Lung microvascular endothelial cell (primary cell): ENCODE measurements around the gene PARVA. TPM values are rescaled to one million over a fixed set of nuclear protein-coding genes. Genes with fewer than 3 reads are reported as not detected.
"Not testable (repeated sequence)": the region's sequence is repeated elsewhere in the genome, so short reads cannot be mapped to it uniquely, and the experiment has no call there.

Source experiments
- DNase-seq, 2 donors: peaks; one replicate each; pipeline versions ENCODE4 v3.0.0 to v3.0.0-alpha.2; 2010; ENCODE audit warnings: low read depth in 2 of 2
- total RNA-seq: library from RNA; depleted of rRNA; stranded (reverse); fragments of >200 nt; gene quantifications from 2 replicates; pipeline ENCODE4 v1.2.1, GENCODE V29; 2014

PARVA gene
- total RNA-seq: 17.0 and 24.8 TPM in 2 replicates

- peak; percentile 79 to 80 for DNase-seq
These were observed at the start of gene PARVA for GRCh38 chr11:12377106-12377823. Gene PARVA, plus strand, starts transcription at chr11:12377571. Its CDS starts 77 bp downstream, at chr11:12377648.

DNA sequence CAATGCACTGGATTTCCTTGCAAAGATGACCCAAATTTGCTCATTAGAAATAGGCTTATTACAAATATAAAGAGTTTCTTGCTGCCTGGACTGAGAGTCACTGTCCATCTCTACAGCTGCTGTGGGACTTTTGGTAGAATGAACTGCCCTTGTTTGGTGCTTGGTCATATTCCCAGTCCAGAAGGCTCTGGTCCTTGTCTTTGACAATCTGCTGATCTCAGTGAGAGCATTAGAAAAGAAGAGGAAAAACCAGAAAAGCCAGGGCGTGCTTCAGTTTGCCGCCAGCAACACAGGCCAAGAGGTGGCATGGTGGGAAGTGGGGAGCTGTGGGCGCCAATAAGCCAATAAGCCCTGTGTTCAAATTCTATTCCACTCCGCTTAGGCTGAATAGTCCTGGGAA is 48.2 kb upstream of the PARVA start:
- DNase-seq: no peak

DNA sequence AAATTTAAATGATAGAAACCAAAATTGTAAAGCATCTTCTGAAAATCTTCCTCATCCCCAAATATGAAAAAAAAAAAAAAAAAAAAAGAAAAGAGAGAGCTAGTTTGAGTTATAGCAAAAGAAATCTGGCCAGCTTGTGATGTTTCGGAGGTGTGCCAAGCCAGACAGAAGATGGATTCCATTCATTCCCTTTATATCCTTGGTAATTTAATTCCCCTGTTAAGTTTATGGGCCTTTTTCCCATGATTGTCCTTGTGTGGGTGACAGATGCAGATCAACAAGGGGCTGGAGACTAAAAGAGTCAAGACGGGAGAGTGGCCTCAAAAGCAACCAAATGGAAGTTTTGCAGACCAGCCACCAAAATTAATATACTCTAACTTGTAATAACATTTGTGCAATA is 47.6 kb upstream of the PARVA start:
- no peak for DNase-seq

GRCh38 chr11:12330485-12331231 is 46.7 kb upstream of the PARVA start:
- DNase-seq: no peak

GRCh38 chr11:12331239-12331874 is 46.0 kb upstream of the PARVA start:
- peak; percentile 84 to 85 for DNase-seq

DNA sequence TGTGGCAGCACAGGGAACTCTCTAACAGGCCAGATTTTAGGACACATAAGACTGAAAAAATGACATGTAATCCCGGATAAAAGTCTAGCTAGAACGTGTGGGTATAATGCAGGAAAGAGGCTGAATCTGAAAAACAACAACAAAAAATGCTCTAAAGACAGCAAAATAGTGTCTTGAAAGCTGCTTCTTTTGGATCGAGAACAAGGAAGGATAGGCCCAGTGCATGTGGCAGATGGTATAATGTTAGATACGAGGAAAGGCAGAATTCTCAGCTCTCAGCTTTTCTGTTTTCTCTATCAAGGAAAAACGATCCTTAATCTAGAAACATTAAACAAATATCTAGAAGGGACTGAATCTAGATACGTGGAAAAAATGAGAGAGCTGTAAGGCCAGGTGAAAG is 33.8 kb upstream of the PARVA start:
- DNase-seq: no peak

DNA sequence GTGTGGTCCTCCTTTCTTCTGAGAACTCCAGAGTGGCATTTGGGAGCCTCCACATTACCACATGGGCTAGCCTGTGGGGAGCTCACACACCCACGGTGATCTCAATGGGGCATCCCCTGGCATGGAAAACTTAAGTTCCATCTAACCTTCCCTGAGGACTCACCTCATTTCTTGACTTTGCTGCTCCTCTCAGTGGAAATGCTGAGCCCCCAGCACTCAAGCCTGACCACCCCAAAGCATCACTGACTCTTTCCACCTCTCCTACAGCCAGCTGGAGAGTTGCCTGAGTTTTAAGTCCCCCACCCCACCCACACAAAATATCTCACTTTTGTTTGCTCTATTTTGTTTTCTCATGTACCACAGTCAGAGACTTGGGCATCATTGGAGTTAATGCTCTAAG is 23.8 kb upstream of the PARVA start:
- no peak for DNase-seq

- DNase-seq: no peak
These were observed 22.4 kb upstream of the PARVA start for GRCh38 chr11:12354750-12355545.

DNA sequence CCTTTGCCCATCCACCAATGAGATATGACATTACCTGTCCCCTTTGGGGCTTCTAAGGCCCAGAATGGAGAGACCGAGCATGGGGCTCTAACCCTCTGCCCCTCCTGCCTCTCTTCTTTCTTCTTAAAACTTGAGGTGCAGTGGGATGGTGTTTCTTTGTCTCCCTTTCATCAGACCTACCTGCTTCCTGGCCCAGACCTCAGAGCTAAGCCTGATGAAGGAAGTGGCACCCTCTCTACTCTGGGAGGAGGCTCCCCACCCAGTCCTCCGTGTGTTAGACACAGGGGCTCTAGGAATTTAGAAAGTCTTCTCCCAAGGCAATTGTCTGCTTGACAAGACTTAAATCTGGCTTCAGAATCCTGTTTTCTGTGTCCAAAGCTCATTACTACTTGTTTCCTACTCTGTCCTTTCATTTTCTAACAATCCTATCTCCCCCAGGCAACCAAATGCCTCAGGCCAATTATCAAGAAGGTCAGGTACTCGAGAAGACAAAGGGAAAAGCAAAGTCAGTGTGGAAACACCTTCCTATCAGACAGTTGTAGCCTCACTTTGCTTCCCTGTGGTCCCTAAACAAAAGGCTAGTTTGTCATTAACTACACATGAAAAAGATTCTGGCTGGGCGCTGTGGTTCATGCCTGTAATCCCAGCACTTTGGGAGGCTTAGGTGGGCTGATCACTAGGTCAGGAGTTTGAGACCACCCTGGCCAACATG is 20.3 kb upstream of the PARVA start:
- no peak for DNase-seq

- DNase-seq: not testable (repeated sequence)
These were observed 19.7 kb upstream of the PARVA start for GRCh38 chr11:12357697-12358096.

- DNase-seq: no peak
These were observed 18.8 kb upstream of the PARVA start for GRCh38 chr11:12358302-12359188.

GRCh38 chr11:12359761-12360160 is 17.6 kb upstream of the PARVA start:
- DNase-seq: peak in 1 of 2 donors; percentile 29

- DNase-seq: peak in 1 of 2 donors; percentile 6
These were observed 15.7 kb upstream of the PARVA start for GRCh38 chr11:12361682-12362081.

- no peak for DNase-seq
These were observed 14.5 kb upstream of the PARVA start for GRCh38 chr11:12362857-12363256.

DNA sequence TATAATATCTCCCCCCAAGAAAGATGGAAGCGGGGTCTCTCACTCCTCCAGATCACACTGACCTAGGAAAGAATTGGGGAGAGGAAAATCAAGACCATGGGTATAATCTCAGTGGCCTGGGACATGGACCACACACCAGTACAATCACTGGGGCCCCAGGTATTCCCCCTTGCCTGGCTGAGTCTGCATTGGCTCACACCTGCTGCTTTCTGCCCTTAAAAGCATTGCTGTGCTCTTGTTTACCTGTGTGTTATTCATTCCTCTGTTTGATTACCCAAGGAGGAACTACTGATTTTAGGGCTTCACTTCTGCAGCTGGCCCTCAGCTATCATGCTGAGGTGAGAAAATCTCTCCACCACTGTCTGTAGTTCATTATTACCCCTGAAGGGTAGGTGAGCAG is 14.0 kb upstream of the PARVA start:
- no peak for DNase-seq

DNA sequence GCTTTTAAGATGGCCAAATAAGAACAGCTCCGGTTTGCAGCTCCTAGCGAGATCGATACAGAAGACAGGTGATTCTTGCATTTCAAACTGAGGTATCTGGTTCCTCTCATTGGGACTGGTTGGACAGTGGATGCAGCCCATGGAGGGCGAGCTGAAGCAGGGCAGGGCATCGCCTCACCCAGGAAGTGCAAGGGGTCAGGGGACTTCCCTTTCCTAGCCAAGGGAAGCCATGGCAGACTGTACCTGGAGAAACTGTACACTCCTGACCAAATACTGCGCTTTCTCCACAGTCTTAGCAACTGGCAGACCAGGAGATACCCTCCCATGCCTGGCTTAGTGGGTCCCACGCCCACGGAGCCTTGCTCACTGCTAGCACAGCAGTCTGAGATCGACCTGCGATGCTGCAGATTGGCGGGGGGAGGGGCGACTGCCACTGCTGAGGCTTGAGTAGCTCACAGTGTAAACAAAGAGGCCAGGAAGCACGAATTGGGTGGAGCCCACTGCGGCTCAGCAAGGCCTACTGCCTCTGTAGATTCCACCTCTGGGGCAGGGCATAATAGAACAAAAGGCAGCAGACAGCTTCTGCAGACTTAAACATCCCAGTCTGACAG is 11.3 kb upstream of the PARVA start:
- DNase-seq: peak in 1 of 2 donors; percentile 72

GRCh38 chr11:12367057-12367456 is 10.3 kb upstream of the PARVA start:
- not testable (repeated sequence) for DNase-seq

DNA sequence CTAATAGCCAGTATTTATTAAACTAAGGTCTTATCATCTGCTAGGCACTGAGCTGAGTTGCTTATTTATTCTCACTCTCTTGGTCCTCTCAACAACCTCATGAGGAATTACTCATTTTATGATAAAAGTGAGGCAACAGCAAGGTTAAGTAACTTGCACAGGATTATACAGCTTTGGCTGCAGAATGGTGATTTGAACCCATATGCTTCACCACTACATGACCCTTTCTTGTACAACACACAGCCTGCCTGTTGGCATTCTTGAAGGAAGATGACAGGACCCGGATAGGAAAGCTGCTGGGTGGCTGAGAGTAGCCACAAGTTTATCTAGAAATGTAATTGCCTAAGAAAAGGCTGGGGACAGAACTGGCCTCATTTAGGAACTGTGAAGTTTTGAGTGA is 5.3 kb upstream of the PARVA start:
- no peak for DNase-seq

GRCh38 chr11:12375720-12376119 is 1.7 kb upstream of the PARVA start:
- no peak for DNase-seq
